Bronchial smooth muscle cell (primary cell): ENCODE results near the gene DHX29. TPM values are rescaled to one million over a fixed set of nuclear protein-coding genes. Genes with fewer than 3 reads are reported as not detected.

Source experiments
- total RNA-seq: library from RNA; depleted of rRNA; stranded (reverse); fragments of >200 nt; gene quantifications from 2 replicates; pipeline ENCODE4 v1.2.1, GENCODE V29; 2014

Gene DHX29
- 18.9 and 32.8 TPM in 2 replicates for total RNA-seq

GRCh38 chr5:55307383-55308253 lies at the start of gene DHX29, which contains the start of gene MTREX:
Gene DHX29 (minus strand): TSS chr5:55307694. CDS start chr5:55307573, 121 bp downstream.
Gene MTREX (plus strand): TSS chr5:55307989. CDS start chr5:55308014, 25 bp downstream.

GRCh38 chr5:55232985-55233928 lies 74.2 kb downstream of the DHX29 start, which contains the start of gene CCNO:
Gene CCNO (minus strand): TSS chr5:55233608. CDS start chr5:55233523, 85 bp downstream.

GRCh38 chr5:55226934-55227663 lies 80.4 kb downstream of the DHX29 start, which contains the start of gene MCIDAS:
Gene MCIDAS (minus strand): TSS chr5:55227315. CDS start chr5:55227138, 177 bp downstream.

Other genes with a start within 250 kb of the DHX29 start
- not detected in 2 replicates for gene GZMA, start 205.0 kb downstream of the DHX29 start, total RNA-seq
- 62.9 and 72.0 TPM in 2 replicates for gene GPX8, start 147.5 kb downstream of the DHX29 start, total RNA-seq
- 0.09 TPM in 1 of 2 replicates, not detected in the other for gene CDC20B, start 134.5 kb downstream of the DHX29 start, total RNA-seq
- not detected in 2 replicates for gene MCIDAS, start 80.4 kb downstream of the DHX29 start, total RNA-seq
- gene CCNO, start 74.1 kb downstream of the DHX29 start, total RNA-seq = 0.17 TPM in 1 of 2 replicates, not detected in the other
- gene MTREX, start 295 bp upstream of the DHX29 start, total RNA-seq = 86.4 and 121 TPM in 2 replicates
- 66.0 and 112 TPM in 2 replicates for gene PLPP1, start 227.3 kb upstream of the DHX29 start, total RNA-seq